GM18861 (cell line): Measurements from ENCODE around the gene ISG20L2.

ENCODE experiments used
- ATAC-seq: cut with Tn5 transposase; IDR thresholded peaks from one replicate; pipeline ENCODE4 v1.9.1; 2021; ENCODE audit not compliant: unreplicated experiment

Gene ISG20L2

GRCh38 chr1:156755527-156755950 lies 27.0 kb upstream of the ISG20L2 start:
- no peak for ATAC-seq

GRCh38 chr1:156754219-156754618 lies 25.7 kb upstream of the ISG20L2 start:
- no peak for ATAC-seq

DNA sequence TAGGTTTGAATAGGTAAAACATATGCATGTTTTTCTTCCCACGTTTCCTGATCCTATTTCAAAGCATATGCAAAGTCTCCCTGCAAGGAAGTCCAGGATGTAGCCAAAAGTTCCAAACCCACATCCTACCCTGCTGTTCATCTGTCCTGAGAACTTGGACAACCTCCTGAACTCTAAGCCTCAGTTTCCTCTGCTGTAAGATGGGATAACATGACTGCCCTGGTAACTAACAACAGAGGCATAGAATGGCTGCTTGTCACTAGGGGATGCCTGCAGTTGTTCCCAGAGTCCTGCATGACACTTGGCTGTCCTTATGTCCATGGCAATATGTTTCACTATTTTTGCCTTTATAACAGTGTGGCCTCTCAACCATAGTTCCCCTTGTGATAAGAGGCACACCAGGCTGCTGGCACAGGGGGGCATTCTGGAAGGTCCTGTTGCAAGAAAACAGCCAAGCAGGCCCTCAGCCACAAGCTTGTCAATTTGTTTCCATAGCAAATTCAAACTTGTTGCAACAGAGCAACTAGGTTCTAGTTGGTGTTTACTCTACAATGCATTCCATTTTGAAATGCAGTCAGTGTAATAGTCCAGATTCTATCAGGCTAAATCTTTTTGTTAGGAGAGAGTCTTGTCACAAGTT lies 24.4 kb upstream of the ISG20L2 start:
- no peak for ATAC-seq

DNA sequence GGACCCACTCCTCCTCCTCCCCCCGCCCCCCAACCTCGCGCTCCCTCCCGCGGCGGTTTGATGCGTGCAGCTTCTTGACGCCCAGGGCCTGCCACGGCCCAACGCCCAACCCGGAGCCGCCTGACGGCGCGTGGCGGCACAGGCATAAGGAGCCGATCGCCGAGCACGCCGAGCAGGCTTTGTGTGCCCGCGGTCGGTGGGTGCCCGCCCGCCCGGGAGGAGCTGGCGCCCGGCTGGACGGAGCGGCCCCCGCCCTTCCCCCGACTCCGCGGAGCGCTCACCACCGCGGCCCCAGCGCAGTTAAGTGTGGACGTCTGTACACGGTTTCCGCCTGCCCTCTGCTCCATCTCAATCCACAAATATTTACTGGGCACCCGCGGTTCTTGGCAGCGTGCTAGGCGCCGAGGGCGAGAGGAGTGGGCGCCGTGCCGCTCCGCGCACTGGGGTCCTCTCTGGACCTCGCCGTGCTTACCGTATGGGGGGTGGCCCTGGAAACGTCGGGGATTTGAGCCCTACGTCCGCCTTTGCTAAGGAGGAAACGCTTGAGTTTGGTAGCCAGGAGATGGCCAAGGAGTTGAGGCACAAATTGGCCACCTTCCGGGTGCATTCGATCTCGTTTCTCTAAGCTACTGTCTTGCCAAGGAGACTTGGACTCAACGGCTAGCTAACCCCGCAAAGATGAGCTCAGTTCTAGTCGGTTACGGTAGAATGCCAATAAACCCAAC lies 23.4 kb upstream of the ISG20L2 start:
- ATAC-seq = peak; percentile 65

- no peak for ATAC-seq
These were observed 22.8 kb upstream of the ISG20L2 start, which contains the start of gene HDGF for GRCh38 chr1:156751451-156751756. Gene HDGF (minus strand): TSS chr1:156751675. CDS start chr1:156751429, 246 bp downstream.

DNA sequence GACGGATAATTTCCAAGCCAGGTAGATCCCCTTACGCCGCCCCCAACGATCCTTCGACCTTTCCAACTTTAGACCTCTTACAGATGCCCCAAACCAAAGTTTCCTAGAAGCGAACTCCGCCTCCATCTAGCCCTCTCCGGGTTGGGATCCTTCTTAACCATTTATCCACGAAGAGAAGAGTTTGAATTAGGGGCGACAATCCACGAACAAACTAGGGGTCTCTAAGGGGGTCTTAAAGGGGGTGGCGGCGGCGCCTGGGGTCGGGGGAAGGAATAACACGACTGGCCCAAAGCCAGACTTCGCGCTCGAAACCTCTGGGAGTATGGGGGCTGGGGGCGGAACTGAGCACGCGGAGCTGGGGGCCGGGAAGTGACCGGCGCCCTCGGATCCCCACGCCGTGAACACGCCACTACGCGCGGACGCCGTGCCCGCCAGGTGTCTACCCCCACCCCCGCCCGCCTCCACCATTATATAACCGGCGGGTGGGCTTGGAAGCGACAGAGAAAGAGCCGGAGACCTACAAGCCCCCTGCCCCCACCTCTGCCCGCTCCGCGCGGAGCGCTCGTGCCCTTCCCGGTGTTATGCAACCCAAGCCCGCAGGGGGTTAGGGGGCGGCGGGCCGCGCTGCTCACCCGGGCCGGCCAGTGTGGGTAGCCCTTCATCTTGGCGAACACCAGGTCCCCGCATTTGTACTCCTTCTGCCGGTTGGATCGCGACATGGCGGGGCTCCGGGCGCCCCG lies 22.3 kb upstream of the ISG20L2 start:
- no peak for ATAC-seq

GRCh38 chr1:156750191-156750672 lies 21.7 kb upstream of the ISG20L2 start:
- no peak for ATAC-seq

DNA sequence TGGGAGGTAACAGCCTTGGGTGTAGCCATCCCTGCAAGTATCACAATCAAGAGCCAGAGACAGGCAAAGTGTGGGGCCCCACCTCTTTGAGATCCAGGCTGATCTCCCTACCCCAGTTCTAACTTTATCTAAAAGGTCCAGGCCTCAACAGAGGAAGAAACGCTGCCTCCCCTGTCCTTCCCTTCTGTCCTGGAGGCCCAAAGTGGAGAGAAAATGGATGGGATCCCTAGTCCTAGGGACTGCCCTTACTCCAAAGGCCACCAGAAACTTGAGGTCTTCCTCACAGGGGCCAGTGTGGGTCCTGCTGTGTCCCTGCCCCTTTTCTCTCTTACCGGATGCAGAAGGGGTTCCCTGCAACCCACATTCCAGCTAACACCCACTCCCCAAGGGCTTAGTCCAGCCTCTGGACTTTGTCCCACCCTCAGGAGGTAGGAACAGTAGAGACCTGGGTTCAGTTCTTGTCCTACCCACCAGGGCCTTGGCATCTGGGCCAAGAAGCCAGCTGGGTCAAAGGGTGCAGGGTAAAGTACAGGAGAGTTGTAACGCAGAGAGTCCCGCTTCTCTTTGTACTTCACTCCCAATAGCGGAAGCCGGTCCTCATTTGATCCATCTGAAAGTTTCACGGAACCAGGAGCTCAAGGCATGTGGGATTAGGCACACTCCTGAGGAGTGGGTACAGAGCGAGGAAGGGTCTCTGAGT lies 21.0 kb upstream of the ISG20L2 start:
- ATAC-seq = no peak

- ATAC-seq = no peak
These were observed 20.3 kb upstream of the ISG20L2 start for GRCh38 chr1:156748670-156749418.

GRCh38 chr1:156747742-156748669 lies 19.4 kb upstream of the ISG20L2 start:
- no peak for ATAC-seq

DNA sequence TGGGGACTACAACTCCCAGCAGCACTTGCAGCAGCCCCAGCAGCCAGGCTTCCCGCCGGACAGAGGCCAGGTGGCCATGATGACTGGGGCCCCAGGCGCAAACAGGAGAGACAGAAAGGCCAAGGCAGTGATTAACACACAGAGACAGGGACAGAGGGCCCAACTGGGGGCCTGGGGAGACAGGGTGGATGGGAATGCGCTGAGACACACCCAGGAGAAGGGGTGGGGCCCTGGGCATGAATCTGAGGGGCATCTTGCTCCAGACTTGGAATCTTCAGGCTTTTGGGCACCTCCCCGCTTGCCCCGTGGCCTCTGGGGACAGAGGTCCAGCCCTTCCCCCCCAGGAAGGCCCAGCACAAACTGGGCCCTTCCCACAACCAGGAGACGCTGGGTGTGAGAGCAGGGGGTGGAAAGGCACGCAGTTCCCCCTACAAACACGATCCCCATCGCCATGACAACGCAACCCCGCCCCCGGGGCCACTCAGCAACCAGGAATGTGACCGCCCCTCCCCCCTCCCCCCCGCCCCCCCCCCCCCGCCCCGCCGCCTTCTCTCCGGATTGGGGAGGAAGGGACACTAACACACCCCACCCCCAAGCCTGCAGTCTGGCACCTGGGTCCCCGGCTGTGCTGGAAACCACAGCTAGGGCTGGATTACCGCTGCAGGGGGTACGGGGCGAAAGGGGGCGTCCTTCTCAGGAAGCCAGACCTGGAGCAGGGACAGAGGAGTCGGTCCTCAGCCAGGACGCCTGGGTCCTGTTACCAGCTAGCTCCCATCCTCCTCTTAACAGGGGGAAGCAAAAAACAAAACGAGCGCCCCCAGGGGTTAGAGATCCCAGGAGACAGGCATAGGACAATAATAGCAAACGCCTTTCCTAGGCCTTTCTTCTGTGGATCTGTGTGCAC lies 18.4 kb upstream of the ISG20L2 start:
- no peak for ATAC-seq

DNA sequence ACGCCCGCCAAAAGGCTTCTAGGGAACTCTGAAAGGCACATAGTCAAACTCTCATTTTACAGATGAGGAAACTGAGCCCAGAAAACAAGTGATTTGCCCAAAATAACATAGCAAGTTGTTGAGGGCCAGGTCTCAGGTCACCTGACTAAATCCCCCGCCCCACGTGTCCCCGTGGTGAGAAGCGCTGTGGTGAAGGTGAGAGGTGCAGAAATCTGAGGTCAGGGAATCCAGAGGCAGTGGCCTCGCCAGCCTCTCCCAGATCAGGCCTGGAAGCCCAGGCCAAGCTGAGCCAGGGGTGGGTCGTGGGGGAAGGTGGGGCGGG lies 17.8 kb upstream of the ISG20L2 start:
- no peak for ATAC-seq

DNA sequence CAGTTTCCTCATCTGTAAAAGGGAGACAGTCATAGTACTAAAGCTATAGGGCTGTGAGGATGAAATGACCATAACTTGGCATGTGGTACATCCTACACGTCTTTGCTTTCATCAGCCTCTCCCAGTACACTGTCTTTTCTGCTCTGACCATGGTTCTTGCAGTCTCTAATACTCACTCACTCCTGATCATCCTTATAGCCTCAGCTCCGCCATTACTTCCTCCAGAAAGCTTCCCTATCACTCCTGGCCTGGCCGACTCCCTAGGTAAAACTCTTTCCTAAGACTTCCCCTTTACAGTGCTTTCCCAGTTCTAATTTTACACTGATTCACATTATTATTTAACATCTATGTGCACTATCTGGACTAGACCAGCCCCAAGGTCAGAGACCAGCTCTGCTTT lies 17.3 kb upstream of the ISG20L2 start:
- ATAC-seq = no peak

- ATAC-seq = no peak
These were observed 16.3 kb upstream of the ISG20L2 start for GRCh38 chr1:156744786-156745419.

DNA sequence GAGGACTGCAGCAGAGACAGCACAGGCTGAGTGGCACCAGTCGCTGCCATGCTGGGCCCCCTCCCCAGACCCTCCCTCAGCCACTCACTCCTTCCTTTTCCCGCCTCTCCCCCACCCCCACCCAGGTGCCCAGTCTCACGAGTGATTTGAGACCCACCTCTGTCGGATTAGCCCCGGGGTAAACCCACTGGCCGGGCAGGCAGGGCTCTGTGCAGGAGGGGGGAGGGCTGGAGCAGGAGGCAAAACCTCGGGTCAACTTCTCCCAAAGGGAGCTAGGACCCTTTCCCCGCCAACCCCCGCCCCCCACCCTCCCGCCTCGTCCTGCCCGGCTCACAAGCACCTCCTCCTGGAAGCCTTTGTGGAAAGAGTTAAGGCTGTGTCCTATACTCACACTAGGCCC lies 15.8 kb upstream of the ISG20L2 start:
- no peak for ATAC-seq

- ATAC-seq = no peak
These were observed 15.1 kb upstream of the ISG20L2 start for GRCh38 chr1:156743367-156744302.

- no peak for ATAC-seq
These were observed 14.2 kb upstream of the ISG20L2 start for GRCh38 chr1:156742801-156743200.
